Cerebellar cortex (tissue), 1 donor: ENCODE measurements around the gene TBC1D9B.

Source experiments
- DNase-seq: peaks from one replicate; pipeline ENCODE4 v3.0.0-alpha.2; 2015; ENCODE audit warnings: low spot score

The TBC1D9B gene

DNA sequence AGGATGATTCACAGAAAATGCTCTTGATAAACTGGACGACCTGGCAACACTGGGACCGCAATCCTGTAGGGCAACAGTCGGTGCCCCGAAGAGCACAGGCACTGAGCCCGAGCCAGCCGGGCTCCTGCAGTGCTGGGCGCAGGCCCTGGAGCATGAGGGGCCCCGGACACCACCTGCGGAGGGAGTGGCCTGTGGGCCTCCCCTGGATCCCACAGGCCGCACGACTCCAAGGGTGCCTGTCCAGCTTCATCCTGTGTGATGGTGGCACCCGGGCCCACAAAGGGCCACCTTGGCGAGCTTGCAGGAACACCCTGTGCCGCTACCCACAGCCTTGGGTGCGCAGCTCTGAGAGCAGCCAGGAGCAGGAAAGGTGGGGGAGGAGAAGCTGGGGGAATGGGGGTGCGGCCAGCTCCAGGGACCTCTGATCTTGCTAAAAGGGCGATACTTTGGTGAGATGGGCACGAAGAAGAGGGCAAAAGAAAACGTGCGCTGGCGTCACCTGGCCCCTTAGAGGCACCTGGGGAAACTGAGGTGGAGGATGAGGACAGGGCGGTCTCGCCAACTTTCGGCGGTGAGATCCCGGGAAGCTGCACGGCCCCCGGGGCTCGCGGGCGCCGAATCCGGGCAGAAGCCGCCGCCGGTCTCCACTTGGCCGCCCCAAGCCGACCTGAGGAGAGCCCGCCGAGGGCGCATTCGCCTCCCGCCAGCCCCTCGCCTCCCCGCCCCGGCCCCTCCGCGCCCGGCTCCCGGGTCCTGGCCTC lies 722 bp downstream of the TBC1D9B start:
- peak; percentile 30 for DNase-seq

DNA sequence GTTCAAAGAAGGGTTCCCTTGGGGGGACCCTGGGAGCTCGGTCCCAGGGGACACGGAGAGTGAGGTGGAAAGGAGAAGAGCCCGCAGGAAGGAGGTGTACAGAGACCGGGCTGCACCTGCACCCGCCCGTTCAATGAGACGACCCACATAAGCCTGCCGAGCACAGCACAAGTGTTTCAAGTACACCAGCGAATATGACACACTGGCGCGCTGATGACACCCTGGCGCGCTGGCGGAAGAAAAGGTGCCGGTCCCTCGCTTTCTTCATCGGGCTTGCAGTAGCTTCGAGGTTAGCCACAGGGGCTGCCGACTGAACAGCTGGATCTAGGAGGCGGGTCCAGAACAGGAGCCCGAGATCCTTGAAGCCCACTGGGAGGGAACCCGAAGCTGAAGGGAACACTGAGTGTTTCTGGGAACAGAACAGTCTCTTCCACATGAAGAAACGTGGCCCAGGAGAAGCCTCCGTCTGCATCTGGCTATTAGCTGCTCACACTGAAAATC lies 1.4 kb downstream of the TBC1D9B start:
- peak; percentile 37 for DNase-seq

- no peak for DNase-seq
Measured at GRCh38 chr5:179905161-179905560, 2.5 kb downstream of the TBC1D9B start.

- no peak for DNase-seq
Measured at GRCh38 chr5:179904463-179905160, 3.1 kb downstream of the TBC1D9B start.

GRCh38 chr5:179902763-179903158 lies 4.9 kb downstream of the TBC1D9B start:
- DNase-seq: no peak

- no peak for DNase-seq
Measured at GRCh38 chr5:179901915-179902762, 5.6 kb downstream of the TBC1D9B start.

GRCh38 chr5:179901462-179901861 lies 6.2 kb downstream of the TBC1D9B start:
- no peak for DNase-seq

DNA sequence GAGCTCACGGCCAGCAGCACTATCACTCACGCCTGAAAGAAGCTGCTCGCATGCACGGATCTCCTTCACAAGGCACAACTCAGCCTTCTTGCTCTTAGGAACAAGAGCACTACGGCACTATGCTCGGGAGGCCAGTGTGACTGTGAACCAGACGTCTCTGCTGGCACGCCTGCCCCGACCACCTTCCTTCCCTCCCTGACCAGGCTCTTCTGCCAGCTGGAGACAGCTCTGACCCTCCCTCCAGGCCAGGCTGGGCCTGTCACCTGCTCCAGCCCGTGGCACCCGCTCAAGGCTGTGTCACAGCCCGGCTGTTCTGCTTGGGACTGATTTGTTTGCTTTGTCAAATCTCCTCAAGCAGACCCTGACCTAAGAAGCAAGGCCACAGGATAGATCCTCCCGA lies 7.0 kb downstream of the TBC1D9B start:
- DNase-seq: peak; percentile 86

DNA sequence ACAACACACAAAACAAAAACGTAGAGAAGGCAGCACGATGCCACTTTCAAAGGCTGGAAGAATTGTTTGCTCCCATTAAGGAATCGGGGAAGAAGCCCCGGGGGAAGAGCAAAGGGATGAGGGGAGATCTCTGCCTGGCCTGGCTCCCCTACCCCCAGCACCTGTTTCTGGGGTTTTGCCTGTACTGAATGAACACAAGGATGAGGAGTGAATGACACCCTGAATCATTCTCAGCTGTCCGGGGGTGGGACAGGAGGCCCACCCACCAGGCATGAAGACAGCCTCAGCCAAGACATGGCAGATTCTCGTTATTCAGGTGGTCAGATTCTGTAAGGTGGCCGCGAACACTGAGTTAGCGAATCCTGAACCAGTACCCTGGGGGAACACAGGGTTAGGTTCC lies 7.5 kb downstream of the TBC1D9B start:
- DNase-seq: no peak

DNA sequence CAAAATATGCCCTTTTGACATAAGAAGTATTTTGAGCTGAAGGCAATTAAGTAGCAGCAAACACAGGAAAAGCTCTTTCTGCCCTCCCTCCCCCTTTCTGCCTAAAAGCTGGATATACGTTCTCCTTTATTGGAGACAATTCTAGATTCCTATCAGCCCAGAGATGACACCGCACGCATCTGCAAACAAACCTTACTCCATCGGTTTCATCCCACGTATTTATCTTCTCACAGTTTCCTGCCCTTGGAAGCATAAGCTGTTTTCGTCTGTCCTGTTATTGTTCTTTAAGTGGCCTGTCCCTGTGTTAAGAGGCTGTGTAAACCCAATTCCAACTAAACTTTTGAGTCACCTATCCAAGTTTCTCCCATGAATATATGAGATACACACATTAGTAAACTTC lies 11.8 kb downstream of the TBC1D9B start:
- no peak for DNase-seq

DNA sequence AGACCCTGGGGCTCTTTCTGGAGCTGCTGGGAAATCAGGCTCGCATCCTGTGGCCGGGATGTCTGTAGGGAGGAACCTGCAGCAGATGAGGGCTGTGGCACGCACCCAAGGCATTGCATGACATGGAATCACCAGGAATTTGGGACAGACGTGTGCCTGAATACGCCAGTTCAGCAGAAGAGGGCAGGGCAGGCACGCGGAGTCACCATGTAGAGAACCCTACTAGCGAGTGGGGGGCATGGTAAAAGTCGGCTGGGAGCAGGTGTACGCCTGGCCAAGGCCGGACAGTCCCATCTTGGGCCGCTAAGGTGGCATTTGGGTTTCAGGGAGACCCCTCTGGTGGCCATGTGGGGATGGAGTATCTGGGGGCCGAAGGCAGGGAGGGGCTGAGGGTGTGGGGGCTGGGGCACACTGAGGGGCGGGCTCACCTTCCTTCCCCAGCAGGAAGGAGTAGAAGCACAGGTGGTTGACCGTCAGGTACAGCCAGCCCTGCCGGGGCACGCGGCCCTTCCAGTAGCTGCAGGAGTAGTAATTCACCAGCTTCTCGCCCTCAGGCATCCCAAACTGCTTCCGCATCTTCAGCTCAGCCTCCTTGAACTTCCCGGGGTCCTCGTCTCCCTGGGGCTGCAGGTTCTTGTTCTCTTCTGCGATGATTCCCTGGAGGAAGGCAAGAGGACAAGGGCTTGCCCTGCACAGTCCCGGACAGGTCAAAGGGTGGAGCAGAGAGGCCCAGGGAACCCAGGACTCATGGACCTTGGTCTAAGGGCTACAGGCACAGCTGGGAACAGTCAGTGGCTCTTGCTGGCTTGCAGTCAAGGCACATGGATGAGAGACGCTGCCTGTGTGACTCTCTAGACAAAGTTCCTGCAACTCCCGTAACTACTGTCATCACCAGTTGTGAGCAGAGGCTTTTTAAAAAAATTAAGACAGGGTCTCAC lies 13.5 kb downstream of the TBC1D9B start:
- peak; percentile 67 for DNase-seq

GRCh38 chr5:179893076-179893957 lies 14.4 kb downstream of the TBC1D9B start:
- DNase-seq: no peak

DNA sequence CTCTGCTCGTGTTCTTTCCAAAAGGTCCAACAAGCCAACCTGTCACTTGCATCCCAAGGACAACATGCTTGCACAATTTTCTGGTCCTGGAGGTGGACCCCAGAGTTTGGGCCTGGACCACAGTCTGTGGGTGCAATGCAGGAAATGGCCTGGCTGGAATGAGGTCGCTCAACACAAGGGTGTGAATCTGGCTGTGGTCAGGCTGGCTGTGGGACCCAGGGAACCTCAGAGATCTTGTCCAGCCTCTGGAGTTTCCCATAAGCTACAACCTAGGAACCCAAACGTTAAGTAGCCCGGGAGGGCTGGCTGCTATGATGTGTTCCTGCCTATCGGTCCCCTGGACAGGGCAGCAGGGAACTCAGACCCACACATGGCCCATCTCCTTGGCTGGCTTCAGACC lies 15.4 kb downstream of the TBC1D9B start:
- DNase-seq: no peak

GRCh38 chr5:179890751-179891682 lies 16.7 kb downstream of the TBC1D9B start:
- DNase-seq: no peak

- DNase-seq: no peak
Measured at GRCh38 chr5:179889885-179890284, 17.8 kb downstream of the TBC1D9B start.

DNA sequence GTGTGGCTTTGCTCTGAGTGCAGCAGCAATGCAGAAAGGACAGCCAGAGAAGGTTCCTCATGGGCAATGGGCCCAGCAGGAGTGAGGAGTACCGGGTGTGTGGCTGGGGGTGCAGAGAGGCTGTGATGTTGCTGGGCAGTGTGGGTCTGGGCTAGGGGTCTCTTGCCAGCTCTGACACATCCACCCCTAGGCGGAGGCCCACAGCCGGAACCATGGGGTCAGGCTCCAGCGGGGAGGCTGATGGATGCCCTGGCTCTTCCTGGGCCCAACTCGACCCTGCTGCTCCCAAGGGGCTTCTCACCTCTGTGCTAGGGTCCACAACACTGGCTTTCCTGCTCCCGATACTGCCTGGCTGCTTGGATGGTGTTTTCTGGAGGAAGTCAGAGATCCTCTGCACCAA lies 19.9 kb downstream of the TBC1D9B start:
- DNase-seq: no peak

DNA sequence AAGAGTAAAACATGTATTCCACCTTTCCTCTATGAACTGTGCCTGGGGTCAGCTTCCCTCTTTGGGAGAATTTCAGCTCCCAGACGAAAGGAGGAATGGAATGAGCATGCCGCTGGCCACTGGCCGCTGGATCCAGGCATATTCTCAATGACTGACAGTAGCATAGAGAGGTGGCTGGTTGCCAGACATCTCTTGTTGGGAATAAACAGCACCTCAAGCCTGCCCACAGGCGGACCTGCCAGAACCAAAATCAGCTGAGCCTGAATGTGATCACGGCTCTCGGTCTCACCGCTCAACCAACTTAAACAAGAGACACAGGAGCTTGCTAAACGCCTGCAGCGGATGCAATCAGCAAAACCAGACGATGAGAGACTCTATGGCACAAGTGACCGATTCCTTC lies 20.6 kb downstream of the TBC1D9B start:
- no peak for DNase-seq

GRCh38 chr5:179886190-179886911 lies 21.3 kb downstream of the TBC1D9B start:
- DNase-seq: no peak
